IMR-90 (cell line): ENCODE measurements around the gene EFHD2. TPM values are rescaled to one million over a fixed set of nuclear protein-coding genes. Genes with fewer than 3 reads are reported as not detected.

Experiments
- ATAC-seq: fragments of 200-7000 bp; cut with Tn5 transposase; 2 replicates; pipeline ENCODE4 v1.9.1; 2020; ENCODE audit warnings: low read depth, mild to moderate bottlenecking, moderate library complexity
- BruUV-seq: library from RNA; stranded (reverse); fragments of 400-500 nt; replicated peaks from 2 replicates; lab custom pipeline; 2021; lab: Mats Ljungman, UMichigan
- CTCF ChIA-PET: fragments of 300-600 bp; formaldehyde crosslinking; extraction: SDS; loops from one replicate; lab custom pipeline; 2021; ENCODE audit warnings: antibody characterized with exemption; lab: Yijun Ruan, JAX
- POLR2A ChIA-PET: fragments of 300-600 bp; sonication (Branson Sonifier 250); formaldehyde crosslinking; loops from one replicate; lab custom pipeline; 2022; ENCODE audit warnings: antibody characterized with exemption; ENCODE audit not compliant: unreplicated experiment; lab: Charles Lee
- DNase-seq: peaks from one replicate; pipeline ENCODE4 v3.0.0; 2013
- H2AFZ ChIP-seq: replicated peaks from 2 replicates; pipeline ENCODE3; 2013; ENCODE audit warnings: low read length, mild to moderate bottlenecking; ENCODE audit not compliant: poor library complexity
- H2AK5ac ChIP-seq: 2 replicates; pipeline ENCODE4 v1.6.1; 2013; ENCODE audit warnings: low read depth, low read length, inconsistent platforms
- H2AK9ac ChIP-seq: replicated peaks from 2 replicates; pipeline ENCODE3; 2013; ENCODE audit warnings: mild to moderate bottlenecking, low read depth, low read length, moderate library complexity; ENCODE audit not compliant: poor library complexity
- H2BK120ac ChIP-seq: 2 replicates; pipeline ENCODE4 v1.6.1; 2013; ENCODE audit warnings: low read depth, low read length, inconsistent platforms
- H2BK15ac ChIP-seq: 3 replicates; pipeline ENCODE4 v1.6.1; 2013; ENCODE audit warnings: low read depth, low read length, inconsistent platforms
- H2BK20ac ChIP-seq: 2 replicates; pipeline ENCODE4 v1.6.1; 2013; ENCODE audit warnings: low read depth, mild to moderate bottlenecking, inconsistent platforms, low read length, moderate library complexity
- H2BK5ac ChIP-seq: 2 replicates; pipeline ENCODE4 v1.6.1; 2013; ENCODE audit warnings: mild to moderate bottlenecking, low read depth, low read length, inconsistent platforms; ENCODE audit not compliant: poor library complexity, severe bottlenecking
- H3K14ac ChIP-seq: replicated peaks from 2 replicates; pipeline ENCODE4 v1.6.1; 2013; ENCODE audit warnings: low read depth, low read length, inconsistent platforms
- H3K18ac ChIP-seq: 2 replicates; pipeline ENCODE4 v1.6.1; 2013; ENCODE audit warnings: low read depth, low read length, control low read depth
- H3K23ac ChIP-seq: 2 replicates; pipeline ENCODE4 v1.6.1; 2013; ENCODE audit warnings: low read depth, low read length, inconsistent platforms
- H3K27ac ChIP-seq: 2 replicates; pipeline ENCODE4 v1.5.1; 2013; ENCODE audit warnings: mild to moderate bottlenecking, control low read depth, low read length; ENCODE audit not compliant: insufficient read depth
- H3K27me3 ChIP-seq: 2 replicates; pipeline ENCODE4 v1.6.1; 2013; ENCODE audit warnings: low read length; ENCODE audit not compliant: control insufficient read depth, insufficient read depth
- H3K36me3 ChIP-seq: 2 replicates; pipeline ENCODE4 v1.6.1; 2013; ENCODE audit warnings: low read length, mixed read lengths; ENCODE audit not compliant: control insufficient read depth, insufficient read depth
- H3K4ac ChIP-seq: 2 replicates; pipeline ENCODE4 v1.6.1; 2013; ENCODE audit warnings: low read depth, low read length, inconsistent platforms
- H3K4me1 ChIP-seq: 2 replicates; pipeline ENCODE4 v1.6.1; 2013; ENCODE audit warnings: low read length, mixed read lengths; ENCODE audit not compliant: control insufficient read depth, insufficient read depth
- H3K4me2 ChIP-seq: 2 replicates; pipeline ENCODE4 v1.6.1; 2013; ENCODE audit warnings: low read depth, mild to moderate bottlenecking, control low read depth, low read length, moderate library complexity
- H3K4me3 ChIP-seq: 2 replicates; pipeline ENCODE4 v1.5.1; 2013; ENCODE audit warnings: low read depth, mild to moderate bottlenecking, control low read depth, low read length, moderate library complexity; ENCODE audit not compliant: insufficient read depth
- H3K56ac ChIP-seq: 2 replicates; pipeline ENCODE4 v1.6.1; 2013; ENCODE audit warnings: low read length, inconsistent platforms; ENCODE audit not compliant: insufficient read depth; ENCODE audit errors: extremely low read depth
- H3K79me1 ChIP-seq, 2 experiments: 2 replicates each; pipeline ENCODE4 v1.6.1; 2013; ENCODE audit warnings: low read length in 2 of 2, inconsistent platforms in 1 of 2, low read depth in 1 of 2
- H3K9ac ChIP-seq: 2 replicates; pipeline ENCODE4 v1.6.1; 2013; ENCODE audit warnings: low read depth, low read length, control low read depth
- H3K9me1 ChIP-seq: 2 replicates; pipeline ENCODE4 v1.6.1; 2013; ENCODE audit warnings: low read length, inconsistent platforms; ENCODE audit not compliant: insufficient read depth
- H3K9me3 ChIP-seq: 2 replicates; pipeline ENCODE4 v1.6.1; 2013; ENCODE audit warnings: low read length; ENCODE audit not compliant: control insufficient read depth, insufficient read depth
- H4K20me1 ChIP-seq: 2 replicates; pipeline ENCODE4 v1.6.1; 2013; ENCODE audit warnings: low read length, inconsistent platforms; ENCODE audit not compliant: insufficient read depth
- H4K5ac ChIP-seq: 2 replicates; pipeline ENCODE4 v1.6.1; 2013; ENCODE audit warnings: mild to moderate bottlenecking, low read depth, low read length, control low read depth
- H4K8ac ChIP-seq, 2 experiments: 2 replicates each; pipeline ENCODE4 v1.6.1; 2013; ENCODE audit warnings: low read depth in 2 of 2, low read length in 2 of 2, control low read depth in 1 of 2, inconsistent platforms in 1 of 2
- H4K91ac ChIP-seq: 2 replicates; pipeline ENCODE4 v1.6.1; 2013; ENCODE audit warnings: low read depth, low read length, inconsistent platforms; ENCODE audit not compliant: insufficient read depth
- BHLHE40 ChIP-seq: fragments of 150-350 bp; IDR thresholded peaks from 2 replicates; pipeline ENCODE4 v1.6.1; 2016; ENCODE audit warnings: mild to moderate bottlenecking, low read depth, low read length
- CEBPB ChIP-seq: IDR thresholded peaks from 2 replicates; pipeline ENCODE4 v1.6.1; 2012; ENCODE audit warnings: low read depth, low read length, improper control_type of control experiment
- CHD1 ChIP-seq: IDR thresholded peaks from 2 replicates; pipeline ENCODE4 v1.6.1; 2012; ENCODE audit warnings: low read depth, low read length, improper control_type of control experiment
- CTCF ChIP-seq: conservative IDR thresholded peaks from 2 replicates; pipeline ENCODE4 v1.5.1; 2012; ENCODE audit warnings: mild to moderate bottlenecking, low read depth, low read length, improper control_type of control experiment
- ELK1 ChIP-seq: fragments of 150-350 bp; IDR thresholded peaks from 2 replicates; pipeline ENCODE4 v1.6.1; 2016; ENCODE audit warnings: low read depth, mild to moderate bottlenecking, low read length, moderate library complexity, borderline replicate concordance
- FOS ChIP-seq: fragments of 150-350 bp; IDR thresholded peaks from 2 replicates; pipeline ENCODE4 v1.6.1; 2016; ENCODE audit warnings: low read depth, low read length
- MAFK ChIP-seq: IDR thresholded peaks from 2 replicates; pipeline ENCODE4 v1.6.1; 2012; ENCODE audit warnings: low read depth, low read length, improper control_type of control experiment
- MXI1 ChIP-seq: IDR thresholded peaks from 2 replicates; pipeline ENCODE4 v1.6.1; 2012; ENCODE audit warnings: low read depth, mild to moderate bottlenecking, low read length, moderate library complexity, borderline replicate concordance
- NFE2L2 ChIP-seq: fragments of 150-350 bp; IDR thresholded peaks from 2 replicates; pipeline ENCODE4 v1.6.1; 2016; ENCODE audit warnings: low read depth, mild to moderate bottlenecking, low read length
- POLR2A ChIP-seq: IDR thresholded peaks from 2 replicates; pipeline ENCODE4 v1.6.1; 2012; ENCODE audit warnings: mild to moderate bottlenecking, low read depth, low read length
- dilution Hi-C: fragments of 300-500 bp; cut with HindIII; formaldehyde crosslinking; loops from one replicate; pipeline ENCODE4 v1.14.3; 2018; ENCODE audit warnings: low sequenced_read_pairs; ENCODE audit not compliant: unreplicated experiment
- in situ Hi-C: fragments of 300-500 bp; cut with MboI; formaldehyde crosslinking; loops from 3 replicates; pipeline ENCODE4 v1.14.3; 2019; ENCODE audit warnings: low sequenced_read_pairs, inconsistent platforms, mixed read lengths
- intact Hi-C: fragments of 100-400 bp; cut with micrococcal nuclease; formaldehyde crosslinking; loops from 2 replicates; pipeline ENCODE4 v1.10.0; 2022
- polyA plus RNA-seq, 3 experiments: library from polyadenylated mRNA; depleted of rRNA; stranded (reverse); fragments of >200 nt; gene quantifications; 2 replicates each; pipeline ENCODE4 v1.2.3, GENCODE V29; 2012; ENCODE audit warnings: low replicate concordance in 1 of 3
- total RNA-seq: library from RNA; depleted of rRNA; stranded (reverse); fragments of >200 nt; gene quantifications from 2 replicates; pipeline ENCODE4 v1.2.3, GENCODE V29; 2012

Gene EFHD2
- total and polyA plus RNA-seq, 2 of the 4 experiments (the other 2 are of a cell fraction) = 22.6 to 58.9 TPM

GRCh38 chr1:15468145-15468544 is 58.5 kb downstream of the EFHD2 start:
- TF ChIP-seq BHLHE40 (no peak), POLR2A (no peak), CEBPB (no peak), CHD1 (no peak), FOS (no peak), MAFK (no peak), ELK1 (no peak), CTCF (no peak), NFE2L2 (no peak), MXI1 (no peak)
- no peak overlapping the region for H3K4me2 ChIP-seq

More at GRCh38 chr1:15468145-15468544, 58.5 kb downstream of the EFHD2 start:
- no peaks in the 10 kb centered on the region for H3K79me1 ChIP-seq
- H2BK15ac ChIP-seq = no peak overlapping the region
- no peak overlapping the region for H3K18ac ChIP-seq
- H3K9me1 ChIP-seq = no peaks in the 10 kb centered on the region
- H3K14ac ChIP-seq = no peak overlapping the region
- no peaks in the 10 kb centered on the region for H3K36me3 ChIP-seq
- H2AK5ac ChIP-seq = no peak overlapping the region
- H4K20me1 ChIP-seq = no peaks in the 10 kb centered on the region
- no peak overlapping the region for H3K9ac ChIP-seq
- H4K5ac ChIP-seq = no peak overlapping the region
- dilution Hi-C loops = no loop called here
- no peaks in the 10 kb centered on the region for H3K9me3 ChIP-seq
- no peak overlapping the region for H4K91ac ChIP-seq
- no peak overlapping the region for H2BK5ac ChIP-seq
- intact Hi-C loops = no loop called here
- in situ Hi-C loops = no loop called here
- ChIA-PET POLR2A (no interaction called here), CTCF (no interaction called here)
- peaks cover 3% of the 10 kb centered on the region; the same call in 1 of the 2 replicates for H3K27me3 ChIP-seq
- no peak overlapping the region for H3K27ac ChIP-seq
- no peak overlapping the region for H3K4me3 ChIP-seq
- H2BK20ac ChIP-seq = no peak overlapping the region
- H4K8ac ChIP-seq = no peak overlapping the region
- no TSS peak for BruUV-seq
- ATAC-seq = no peak
- H3K56ac ChIP-seq = no peak overlapping the region
- H2AFZ ChIP-seq = no peak overlapping the region
- no peak for DNase-seq
- no peak overlapping the region for H2AK9ac ChIP-seq
- no peak overlapping the region for H3K23ac ChIP-seq
- no peak overlapping the region for H2BK120ac ChIP-seq
- no peak overlapping the region for H3K4ac ChIP-seq
- no peaks in the 10 kb centered on the region; the same call in 1 of the 2 replicates for H3K4me1 ChIP-seq
